OCI-LY1 (cell line): ENCODE data around the gene TSHR.

Experiments used
- EZH2 ChIP-seq: fragments of 200-600 bp; sonication (generic), shearing (Covaris generic); IDR thresholded peaks from 2 replicates; pipeline ENCODE4 v1.8.0; 2017; ENCODE audit warnings: borderline replicate concordance, mixed run types, mild to moderate bottlenecking, antibody characterized with exemption, low read length, moderate library complexity, mixed read lengths
- TF ChIP-seq, protein P1 (sequence below): fragments of 200-600 bp; sonication (generic), shearing (Covaris generic); IDR thresholded peaks from 2 replicates; pipeline ENCODE4 v1.5.1; 2017; ENCODE audit warnings: mild to moderate bottlenecking, antibody characterized with exemption, low read length, moderate library complexity, mixed read lengths

DNA sequence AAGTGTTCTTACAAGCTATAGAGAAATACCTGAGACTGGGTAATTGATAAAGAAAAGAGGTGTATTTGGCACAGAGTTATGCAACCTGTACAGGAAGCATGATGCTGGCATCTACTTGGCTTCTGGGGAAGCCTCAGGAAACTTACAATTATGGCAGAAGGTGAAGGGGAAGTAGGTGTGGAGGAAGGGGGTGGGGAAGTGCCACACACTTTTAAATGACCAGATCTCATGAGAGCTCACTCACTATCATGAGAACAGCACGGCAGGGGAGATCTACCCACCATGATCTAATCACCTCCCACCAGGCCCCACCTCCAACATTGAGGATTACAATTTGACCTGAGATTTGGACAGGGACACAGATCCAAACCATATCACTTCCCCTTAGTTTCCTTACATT lies 32.8 kb downstream of the TSHR start:
- TF ChIP-seq, protein P1, sequence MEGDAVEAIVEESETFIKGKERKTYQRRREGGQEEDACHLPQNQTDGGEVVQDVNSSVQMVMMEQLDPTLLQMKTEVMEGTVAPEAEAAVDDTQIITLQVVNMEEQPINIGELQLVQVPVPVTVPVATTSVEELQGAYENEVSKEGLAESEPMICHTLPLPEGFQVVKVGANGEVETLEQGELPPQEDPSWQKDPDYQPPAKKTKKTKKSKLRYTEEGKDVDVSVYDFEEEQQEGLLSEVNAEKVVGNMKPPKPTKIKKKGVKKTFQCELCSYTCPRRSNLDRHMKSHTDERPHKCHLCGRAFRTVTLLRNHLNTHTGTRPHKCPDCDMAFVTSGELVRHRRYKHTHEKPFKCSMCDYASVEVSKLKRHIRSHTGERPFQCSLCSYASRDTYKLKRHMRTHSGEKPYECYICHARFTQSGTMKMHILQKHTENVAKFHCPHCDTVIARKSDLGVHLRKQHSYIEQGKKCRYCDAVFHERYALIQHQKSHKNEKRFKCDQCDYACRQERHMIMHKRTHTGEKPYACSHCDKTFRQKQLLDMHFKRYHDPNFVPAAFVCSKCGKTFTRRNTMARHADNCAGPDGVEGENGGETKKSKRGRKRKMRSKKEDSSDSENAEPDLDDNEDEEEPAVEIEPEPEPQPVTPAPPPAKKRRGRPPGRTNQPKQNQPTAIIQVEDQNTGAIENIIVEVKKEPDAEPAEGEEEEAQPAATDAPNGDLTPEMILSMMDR: no peak
- no peak for TF ChIP-seq EZH2
